ENCODE measurements around the gene EVI2A. TPM values are rescaled to one million over a fixed set of nuclear protein-coding genes. Genes with fewer than 3 reads are reported as not detected.
A peak's percentile ranks its signal among the peaks of the same experiment; 100 is the strongest.

The EVI2A gene
- total RNA-seq, 4 donors from 2014 or later = 0.68 to 11.1 (median 3.3) TPM

- no peaks in the 10 kb centered on the region for H3K36me3 ChIP-seq
- no peak for TF ChIP-seq POLR2A (IDR thresholded peaks at IDR 0.05)
- TF ChIP-seq, protein P1, sequence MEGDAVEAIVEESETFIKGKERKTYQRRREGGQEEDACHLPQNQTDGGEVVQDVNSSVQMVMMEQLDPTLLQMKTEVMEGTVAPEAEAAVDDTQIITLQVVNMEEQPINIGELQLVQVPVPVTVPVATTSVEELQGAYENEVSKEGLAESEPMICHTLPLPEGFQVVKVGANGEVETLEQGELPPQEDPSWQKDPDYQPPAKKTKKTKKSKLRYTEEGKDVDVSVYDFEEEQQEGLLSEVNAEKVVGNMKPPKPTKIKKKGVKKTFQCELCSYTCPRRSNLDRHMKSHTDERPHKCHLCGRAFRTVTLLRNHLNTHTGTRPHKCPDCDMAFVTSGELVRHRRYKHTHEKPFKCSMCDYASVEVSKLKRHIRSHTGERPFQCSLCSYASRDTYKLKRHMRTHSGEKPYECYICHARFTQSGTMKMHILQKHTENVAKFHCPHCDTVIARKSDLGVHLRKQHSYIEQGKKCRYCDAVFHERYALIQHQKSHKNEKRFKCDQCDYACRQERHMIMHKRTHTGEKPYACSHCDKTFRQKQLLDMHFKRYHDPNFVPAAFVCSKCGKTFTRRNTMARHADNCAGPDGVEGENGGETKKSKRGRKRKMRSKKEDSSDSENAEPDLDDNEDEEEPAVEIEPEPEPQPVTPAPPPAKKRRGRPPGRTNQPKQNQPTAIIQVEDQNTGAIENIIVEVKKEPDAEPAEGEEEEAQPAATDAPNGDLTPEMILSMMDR (IDR thresholded peaks at IDR 0.05) = no peak
- H3K9me3 ChIP-seq = no peaks in the 10 kb centered on the region
- peak overlapping the region in 3 of 4 donors; percentile 64 to 66 (median 64) for H3K27ac ChIP-seq
- WGBS, 2 donors = 60 to 81% methylated on average over 2 of the region's 2 CpGs
- peaks cover 0 to 6% (median 0%) of the 10 kb centered on the region in 3 donors for H3K4me1 ChIP-seq
- peak overlapping the region in 3 of 4 donors; percentile 14 to 49 (median 32) for H3K4me3 ChIP-seq
- H3K27me3 ChIP-seq = no peaks in the 10 kb centered on the region
- no peak for DNase-seq
- intact Hi-C loops (cut with DNase I) = no loop called here
These were observed 1.2 kb downstream of the EVI2A start for GRCh38 chr17:31320241-31320640.

DNA sequence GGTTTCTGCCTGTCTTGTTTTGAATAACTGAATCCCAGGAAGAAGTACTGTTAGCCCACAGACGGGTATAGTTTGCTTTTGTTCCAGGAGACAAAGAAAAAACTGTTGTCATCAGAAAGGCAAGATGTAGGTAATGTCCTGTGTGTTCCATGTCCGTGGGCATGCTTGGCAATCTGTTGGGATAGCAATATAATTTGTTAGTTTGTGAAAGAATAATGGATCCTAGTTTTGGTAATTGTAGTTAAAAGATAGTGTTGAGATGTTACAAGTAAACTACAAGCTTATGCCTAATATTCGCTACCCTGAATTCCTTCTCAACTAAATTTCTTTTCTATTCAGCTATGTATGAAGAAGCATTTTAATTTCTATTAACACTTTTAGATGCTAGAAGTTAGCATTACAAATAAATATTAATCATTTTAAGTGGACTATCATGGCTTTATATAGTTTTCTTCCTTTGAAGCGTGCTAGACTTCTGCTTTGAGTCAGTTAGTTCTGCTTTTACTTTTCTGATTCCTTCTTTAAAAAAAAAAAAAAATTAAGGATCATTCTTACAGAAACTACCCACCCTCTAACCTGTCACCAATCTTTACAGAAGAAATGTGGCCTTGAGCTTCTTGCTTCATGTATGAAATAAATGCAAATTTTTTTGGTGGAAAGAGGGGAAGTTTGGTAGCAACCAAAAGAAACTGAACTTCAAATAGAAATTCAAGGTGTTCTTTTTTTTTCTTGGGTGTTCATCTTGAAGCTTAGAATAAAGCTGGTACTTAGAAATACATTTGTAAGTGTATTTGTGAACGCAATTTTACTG is 2.4 kb downstream of the EVI2A start:
- Histone ChIP-seq H3K27me3 (no peaks in the 10 kb centered on the region), H3K4me1 (peaks cover 0 to 13% (median 0%) of the 10 kb centered on the region in 3 donors), H3K36me3 (no peaks in the 10 kb centered on the region), H3K27ac (peak overlapping the region; percentile 48 to 82 (median 60)), H3K4me3 (peak overlapping the region in 3 of 4 donors; percentile 5 to 45 (median 32)), H3K9me3 (no peaks in the 10 kb centered on the region)
- intact Hi-C loops (cut with DNase I) = no loop called here
- TF ChIP-seq, protein P1 (IDR thresholded peaks at IDR 0.05) = no peak
- no peak for TF ChIP-seq POLR2A (IDR thresholded peaks at IDR 0.05)
- 54 to 75% methylated on average over 5 of the region's 5 CpGs for WGBS, 2 donors
- DNase-seq = no peak

DNA sequence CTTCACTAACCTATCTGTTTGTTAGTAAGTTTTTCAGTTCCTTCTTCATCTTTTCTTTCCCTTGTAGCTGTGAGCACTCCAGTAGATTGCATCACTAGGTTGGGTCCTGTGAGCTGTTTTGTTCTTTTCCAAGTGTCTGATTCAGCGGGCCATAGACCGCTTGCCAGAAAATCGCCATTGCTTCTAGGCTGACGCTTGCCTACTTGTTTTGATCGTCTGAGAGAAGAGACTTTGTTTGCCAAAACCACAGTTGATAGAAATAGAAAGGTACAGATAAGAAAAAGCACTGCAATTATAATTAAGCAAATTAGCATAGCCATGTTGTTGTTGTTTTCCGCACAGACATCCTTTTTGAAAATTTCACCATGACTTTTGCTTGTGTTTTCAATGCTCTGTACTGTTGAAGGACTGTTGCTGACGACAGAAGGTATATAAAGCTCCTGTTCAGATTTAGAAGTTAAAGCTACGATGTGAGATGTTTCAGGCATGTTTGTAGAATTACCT is 3.1 kb downstream of the EVI2A start:
- Histone ChIP-seq H3K27me3 (no peaks in the 10 kb centered on the region), H3K9me3 (no peaks in the 10 kb centered on the region), H3K4me1 (peaks cover 0 to 13% (median 0%) of the 10 kb centered on the region in 3 donors), H3K36me3 (no peaks in the 10 kb centered on the region), H3K27ac (peak overlapping the region; percentile 48 to 82 (median 60)), H3K4me3 (peak overlapping the region in 2 of 4 donors; percentile 32 to 45)
- no peak for DNase-seq
- intact Hi-C loops (cut with DNase I) = no loop called here
- TF ChIP-seq, protein P1 (IDR thresholded peaks at IDR 0.05) = no peak
- peak in 1 of 4 donors; percentile 59 for TF ChIP-seq POLR2A (IDR thresholded peaks at IDR 0.05)
- WGBS, 2 donors = 48 to 50% methylated on average over 8 of the region's 8 CpGs

- WGBS, 2 donors = 78 to 83% methylated on average over 3 of the region's 3 CpGs
- intact Hi-C loops (cut with DNase I) = no loop called here
- Histone ChIP-seq H3K9me3 (no peaks in the 10 kb centered on the region), H3K27ac (peak overlapping the region in 3 of 4 donors; percentile 48 to 73 (median 66)), H3K27me3 (no peaks in the 10 kb centered on the region), H3K36me3 (no peaks in the 10 kb centered on the region), H3K4me3 (peak overlapping the region in 1 of 4 donors; percentile 53), H3K4me1 (peaks cover 0 to 13% (median 0%) of the 10 kb centered on the region in 3 donors)
- no peak for DNase-seq
- no peak for TF ChIP-seq POLR2A (IDR thresholded peaks at IDR 0.05)
- TF ChIP-seq, protein P1 (IDR thresholded peaks at IDR 0.05) = no peak
These were observed 6.7 kb downstream of the EVI2A start for GRCh38 chr17:31314782-31315100.

Data from esophagus squamous epithelium (tissue), 5 donors.